ENCODE measurements around the gene RAB14. TPM values are rescaled to one million over a fixed set of nuclear protein-coding genes. Genes with fewer than 3 reads are reported as not detected.
"Not testable (repeated sequence)": the region's sequence is repeated elsewhere in the genome, so short reads cannot be mapped to it uniquely, and the experiment has no call there.

The RAB14 gene
- total RNA-seq, 1 experiment from 2014 or later = 49.5 TPM

DNA sequence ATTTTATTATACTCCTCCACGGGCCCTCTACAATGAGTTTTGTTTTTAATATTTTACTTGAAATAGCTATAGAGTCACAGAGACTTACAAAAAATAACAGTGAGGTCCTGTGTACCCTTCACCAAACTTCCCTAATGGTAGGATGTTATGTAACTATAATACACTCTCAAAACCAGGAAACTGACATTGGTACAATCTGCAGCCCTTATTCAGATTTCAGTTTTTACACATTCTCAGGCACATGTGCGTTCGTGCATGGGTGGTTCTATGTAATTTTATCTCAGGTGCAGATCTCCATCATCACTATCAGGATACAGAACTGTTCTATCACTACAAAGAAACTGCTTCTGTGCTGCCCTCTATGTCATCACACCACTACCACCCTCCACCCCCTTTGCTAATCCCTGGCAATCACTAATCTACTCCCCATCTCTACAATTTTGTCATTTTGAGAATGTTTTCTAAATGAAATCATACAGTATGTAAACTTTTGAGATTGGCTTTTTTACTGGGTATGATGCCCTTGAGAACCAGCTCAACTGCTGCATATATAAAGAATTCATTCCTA, 16.4 kb downstream of the RAB14 start:
- Histone ChIP-seq H2AFZ (ENCODE audit: low read length) (no peak overlapping the region), H3K4me2 (ENCODE audit: low read depth, low read length, poor library complexity, severe bottlenecking) (peak overlapping the region; percentile 58), H3K9me2 (replicated peaks; ENCODE audit: insufficient read depth, low read length) (no peaks in the 10 kb centered on the region), H3K79me2 (ENCODE audit: low read length) (peaks cover 96% of the 10 kb centered on the region), H3K4me3 (ENCODE audit: low read length) (no peak overlapping the region), H3K36me3 (ENCODE audit: insufficient read depth, low read length) (peaks cover 42% of the 10 kb centered on the region), H3K27me3 (ENCODE audit: low read length) (no peaks in the 10 kb centered on the region), H3K27ac (ENCODE audit: low read length) (peak overlapping the region; percentile 83), H4K20me1 (ENCODE audit: insufficient read depth, low read depth, low read length) (peaks cover 10% of the 10 kb centered on the region), H3K9me3 (ENCODE audit: low read length) (no peaks in the 10 kb centered on the region), H3K9ac (ENCODE audit: low read length) (no peak overlapping the region), H3K4me1 (ENCODE audit: low read length) (peaks cover 93% of the 10 kb centered on the region)
- DNase-seq = peak; percentile 61

DNA sequence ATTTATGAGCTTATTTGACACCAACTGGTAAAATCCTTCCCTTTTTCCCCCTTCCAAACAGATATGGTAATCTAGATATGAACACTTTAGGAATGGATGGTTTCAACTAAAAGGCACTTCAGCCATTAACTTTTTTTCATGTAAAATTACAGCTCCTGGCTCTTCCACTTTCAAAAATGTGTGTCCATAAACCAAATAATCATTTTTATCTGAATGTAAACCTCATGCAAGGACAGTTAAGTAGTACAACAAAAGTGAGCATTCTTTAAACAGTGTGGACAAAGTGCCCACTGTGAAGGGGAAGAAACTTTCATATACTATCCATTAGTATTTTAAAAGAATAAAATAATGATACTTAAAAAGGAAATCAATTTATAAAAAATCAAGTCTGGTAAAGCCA, 17.2 kb downstream of the RAB14 start:
- Histone ChIP-seq H3K4me2 (ENCODE audit: low read depth, low read length, poor library complexity, severe bottlenecking) (peak overlapping the region; percentile 58), H3K4me3 (ENCODE audit: low read length) (no peak overlapping the region), H3K27ac (ENCODE audit: low read length) (peak overlapping the region; percentile 83), H3K36me3 (ENCODE audit: insufficient read depth, low read length) (peaks cover 46% of the 10 kb centered on the region), H3K9me2 (replicated peaks; ENCODE audit: insufficient read depth, low read length) (no peaks in the 10 kb centered on the region), H2AFZ (ENCODE audit: low read length) (no peak overlapping the region), H3K79me2 (ENCODE audit: low read length) (peaks cover 96% of the 10 kb centered on the region), H3K9ac (ENCODE audit: low read length) (peak overlapping the region; percentile 32; the same call in 1 of the 2 replicates), H3K27me3 (ENCODE audit: low read length) (no peaks in the 10 kb centered on the region), H4K20me1 (ENCODE audit: insufficient read depth, low read depth, low read length) (peaks cover 9% of the 10 kb centered on the region), H3K4me1 (ENCODE audit: low read length) (peaks cover 92% of the 10 kb centered on the region), H3K9me3 (ENCODE audit: low read length) (no peaks in the 10 kb centered on the region)
- no peak for DNase-seq

DNA sequence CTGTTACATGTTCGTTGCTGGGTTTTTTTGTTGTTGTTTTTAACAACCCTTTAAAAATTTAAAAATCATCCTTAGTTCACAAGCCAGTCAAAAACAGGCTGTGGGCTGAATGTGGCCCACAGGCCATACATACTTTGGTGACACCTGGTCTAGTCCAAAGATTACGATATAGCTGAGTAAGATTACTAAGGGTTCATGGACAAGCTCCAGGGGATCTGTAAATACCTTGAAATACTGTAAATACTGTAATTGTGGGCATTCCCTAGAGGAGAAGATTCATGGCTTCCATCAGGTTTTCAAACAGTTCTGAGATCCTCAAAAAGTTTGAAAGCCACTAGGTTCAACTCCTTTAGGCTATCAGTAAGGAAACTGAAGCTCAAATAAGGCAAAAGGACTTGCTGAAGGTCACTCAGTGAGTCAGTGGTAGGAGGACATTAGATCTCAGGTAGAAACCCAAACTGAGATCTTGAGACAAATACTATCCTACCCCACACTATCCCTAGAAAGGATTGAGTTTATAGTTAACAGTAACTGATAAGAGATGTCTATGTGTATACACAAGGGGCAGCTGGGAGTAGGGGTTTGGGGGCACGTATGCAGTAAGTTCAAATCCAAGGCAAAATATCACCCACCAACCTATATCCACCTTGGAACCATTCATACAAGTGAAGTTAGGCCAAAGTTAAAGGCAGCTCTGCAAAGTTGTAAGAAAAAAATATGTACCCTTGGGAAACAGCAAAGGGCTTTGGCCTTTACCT, 17.8 kb downstream of the RAB14 start:
- H3K27ac ChIP-seq (ENCODE audit: low read length) = peak overlapping the region; percentile 83
- peak overlapping the region; percentile 15; the same call in 1 of the 2 replicates for H3K4me3 ChIP-seq (ENCODE audit: low read length)
- H2AFZ ChIP-seq (ENCODE audit: low read length) = no peak overlapping the region
- peak overlapping the region; percentile 32 for H3K9ac ChIP-seq (ENCODE audit: low read length)
- H3K79me2 ChIP-seq (ENCODE audit: low read length) = peaks cover 91% of the 10 kb centered on the region
- H3K4me1 ChIP-seq (ENCODE audit: low read length) = peaks cover 87% of the 10 kb centered on the region
- H4K20me1 ChIP-seq (ENCODE audit: insufficient read depth, low read depth, low read length) = peaks cover 9% of the 10 kb centered on the region
- peak overlapping the region; percentile 58 for H3K4me2 ChIP-seq (ENCODE audit: low read depth, low read length, poor library complexity, severe bottlenecking)
- H3K9me3 ChIP-seq (ENCODE audit: low read length) = no peaks in the 10 kb centered on the region
- no peaks in the 10 kb centered on the region for H3K9me2 ChIP-seq (replicated peaks; ENCODE audit: insufficient read depth, low read length)
- no peak for DNase-seq
- peaks cover 46% of the 10 kb centered on the region for H3K36me3 ChIP-seq (ENCODE audit: insufficient read depth, low read length)
- no peaks in the 10 kb centered on the region for H3K27me3 ChIP-seq (ENCODE audit: low read length)

DNA sequence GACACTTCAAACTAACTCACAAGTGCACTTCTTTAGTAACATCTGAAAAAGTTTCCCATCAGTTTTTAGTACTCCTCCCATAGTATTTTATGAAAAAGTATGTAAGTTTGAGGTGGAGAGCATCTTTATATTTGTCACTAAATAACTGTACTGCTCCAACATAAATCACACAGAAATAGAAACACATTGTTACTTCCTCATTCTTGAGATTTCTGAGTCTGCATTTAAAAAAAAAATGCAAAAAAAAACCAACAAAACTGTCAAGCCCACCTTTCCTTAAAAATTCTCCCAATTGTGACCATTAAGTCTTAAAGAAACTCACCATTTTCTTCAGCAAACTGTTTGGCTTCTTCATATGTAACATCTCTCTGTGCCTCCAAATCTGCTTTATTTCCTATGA, 18.7 kb downstream of the RAB14 start:
- Histone ChIP-seq H3K4me2 (ENCODE audit: low read depth, low read length, poor library complexity, severe bottlenecking) (peak overlapping the region; percentile 58), H3K9me2 (replicated peaks; ENCODE audit: insufficient read depth, low read length) (no peaks in the 10 kb centered on the region), H4K20me1 (ENCODE audit: insufficient read depth, low read depth, low read length) (peaks cover 9% of the 10 kb centered on the region), H3K36me3 (ENCODE audit: insufficient read depth, low read length) (peaks cover 49% of the 10 kb centered on the region), H3K79me2 (ENCODE audit: low read length) (peaks cover 92% of the 10 kb centered on the region), H3K4me3 (ENCODE audit: low read length) (peak overlapping the region; percentile 15; the same call in 1 of the 2 replicates), H3K4me1 (ENCODE audit: low read length) (peaks cover 88% of the 10 kb centered on the region), H3K9me3 (ENCODE audit: low read length) (no peaks in the 10 kb centered on the region), H3K9ac (ENCODE audit: low read length) (peak overlapping the region; percentile 32), H2AFZ (ENCODE audit: low read length) (no peak overlapping the region), H3K27ac (ENCODE audit: low read length) (peak overlapping the region; percentile 83), H3K27me3 (ENCODE audit: low read length) (no peaks in the 10 kb centered on the region)
- DNase-seq = peak; percentile 65

DNA sequence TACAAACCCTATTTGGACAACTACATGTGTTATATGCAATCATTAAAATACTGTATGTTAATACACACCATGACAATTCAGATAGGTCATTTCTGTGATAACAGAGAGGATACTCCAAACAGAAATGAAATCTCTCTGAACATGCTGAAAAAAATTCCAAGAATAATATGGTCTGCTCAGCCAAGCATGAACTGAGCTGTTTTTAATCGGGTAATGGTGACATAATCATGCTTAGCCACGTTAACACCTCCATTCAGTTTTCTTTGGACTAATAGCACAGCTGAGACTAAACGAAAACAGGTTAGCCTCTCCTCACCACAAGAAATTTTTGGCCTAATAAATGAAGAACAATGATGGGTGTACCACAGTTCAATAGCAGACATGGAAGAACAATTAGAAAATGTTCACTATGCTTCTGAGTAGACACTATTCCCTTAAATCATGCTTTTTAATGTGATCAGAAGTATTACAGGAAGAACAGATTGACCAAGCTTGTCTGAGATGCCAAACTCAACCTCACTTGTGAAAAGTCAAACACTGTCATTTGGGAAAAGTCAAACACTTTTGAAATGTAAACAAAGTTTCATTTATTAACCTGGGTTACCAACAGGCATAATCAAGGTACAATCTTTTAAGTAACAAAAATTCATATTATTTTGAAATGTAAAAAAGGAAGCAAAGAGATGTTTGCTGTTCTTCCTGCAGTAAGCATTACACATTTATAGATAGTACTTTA, 19.4 kb downstream of the RAB14 start:
- peaks cover 52% of the 10 kb centered on the region for H3K36me3 ChIP-seq (ENCODE audit: insufficient read depth, low read length)
- H3K79me2 ChIP-seq (ENCODE audit: low read length) = peaks cover 92% of the 10 kb centered on the region
- H3K4me2 ChIP-seq (ENCODE audit: low read depth, low read length, poor library complexity, severe bottlenecking) = peak overlapping the region; percentile 58
- peaks cover 88% of the 10 kb centered on the region for H3K4me1 ChIP-seq (ENCODE audit: low read length)
- H2AFZ ChIP-seq (ENCODE audit: low read length) = no peak overlapping the region
- H3K9me3 ChIP-seq (ENCODE audit: low read length) = no peaks in the 10 kb centered on the region
- no peaks in the 10 kb centered on the region for H3K27me3 ChIP-seq (ENCODE audit: low read length)
- no peak for DNase-seq
- peaks cover 9% of the 10 kb centered on the region for H4K20me1 ChIP-seq (ENCODE audit: insufficient read depth, low read depth, low read length)
- H3K27ac ChIP-seq (ENCODE audit: low read length) = peak overlapping the region; percentile 83
- no peak overlapping the region for H3K9ac ChIP-seq (ENCODE audit: low read length)
- no peaks in the 10 kb centered on the region for H3K9me2 ChIP-seq (replicated peaks; ENCODE audit: insufficient read depth, low read length)
- no peak overlapping the region for H3K4me3 ChIP-seq (ENCODE audit: low read length)

DNA sequence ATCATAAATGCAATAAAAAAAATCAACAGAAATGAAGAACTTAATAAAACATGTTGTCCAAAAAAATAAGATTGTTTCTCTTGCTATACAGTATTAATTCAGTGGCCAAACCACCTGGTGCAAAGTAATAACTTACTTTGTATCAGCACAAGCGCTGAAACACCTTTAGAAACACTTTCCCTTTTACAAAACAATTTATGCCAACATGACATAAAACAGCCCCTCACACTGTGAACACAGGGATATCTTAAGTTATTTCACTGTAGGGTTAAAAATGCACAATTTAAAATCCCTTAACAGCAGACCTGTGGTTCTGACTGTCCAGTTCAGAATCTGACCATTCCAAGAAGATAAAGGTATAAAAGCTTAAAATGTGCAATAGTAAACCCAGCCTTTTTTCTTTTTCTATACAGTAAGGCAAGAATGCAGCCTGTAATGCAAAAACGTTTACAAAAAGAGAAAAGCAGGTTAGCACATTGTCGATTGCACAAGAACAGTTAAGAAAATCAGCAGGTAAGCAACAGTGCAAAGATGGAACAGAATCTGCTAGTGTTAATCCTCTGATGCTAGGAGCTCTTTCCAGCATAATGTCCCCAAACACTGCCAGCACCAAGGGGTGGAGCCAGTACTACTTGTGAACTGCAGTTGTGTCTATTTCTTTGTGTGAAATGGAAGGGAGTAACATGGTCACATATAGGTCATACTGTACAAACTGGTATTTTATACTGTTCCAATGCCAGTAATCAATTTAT, 21.6 kb downstream of the RAB14 start:
- H3K79me2 ChIP-seq (ENCODE audit: low read length) = peaks cover 86% of the 10 kb centered on the region
- no peaks in the 10 kb centered on the region for H3K9me2 ChIP-seq (replicated peaks; ENCODE audit: insufficient read depth, low read length)
- H3K27ac ChIP-seq (ENCODE audit: low read length) = peak overlapping the region; percentile 47
- no peaks in the 10 kb centered on the region for H3K27me3 ChIP-seq (ENCODE audit: low read length)
- peaks cover 88% of the 10 kb centered on the region for H3K4me1 ChIP-seq (ENCODE audit: low read length)
- H4K20me1 ChIP-seq (ENCODE audit: insufficient read depth, low read depth, low read length) = peaks cover 9% of the 10 kb centered on the region
- no peak overlapping the region for H2AFZ ChIP-seq (ENCODE audit: low read length)
- peaks cover 62% of the 10 kb centered on the region; the same call in 1 of the 2 replicates for H3K36me3 ChIP-seq (ENCODE audit: insufficient read depth, low read length)
- H3K4me2 ChIP-seq (ENCODE audit: low read depth, low read length, poor library complexity, severe bottlenecking) = no peak overlapping the region
- no peak for DNase-seq
- no peak overlapping the region for H3K9ac ChIP-seq (ENCODE audit: low read length)
- H3K4me3 ChIP-seq (ENCODE audit: low read length) = no peak overlapping the region
- H3K9me3 ChIP-seq (ENCODE audit: low read length) = no peaks in the 10 kb centered on the region

GRCh38 chr9:121179373-121179721, 22.3 kb downstream of the RAB14 start:
- Histone ChIP-seq H3K4me1 (ENCODE audit: low read length) (peaks cover 88% of the 10 kb centered on the region), H3K36me3 (ENCODE audit: insufficient read depth, low read length) (peaks cover 69% of the 10 kb centered on the region; the same call in 1 of the 2 replicates), H3K79me2 (ENCODE audit: low read length) (peaks cover 78% of the 10 kb centered on the region), H3K27ac (ENCODE audit: low read length) (peak overlapping the region; percentile 86; the same call in 1 of the 2 replicates)
- DNase-seq; H3K9me3 ChIP-seq (ENCODE audit: low read length); H3K9me2 ChIP-seq (replicated peaks; ENCODE audit: insufficient read depth, low read length); H3K27me3 ChIP-seq (ENCODE audit: low read length); H2AFZ ChIP-seq (ENCODE audit: low read length); H4K20me1 ChIP-seq (ENCODE audit: insufficient read depth, low read depth, low read length); H3K4me3 ChIP-seq (ENCODE audit: low read length); H3K9ac ChIP-seq (ENCODE audit: low read length); H3K4me2 ChIP-seq (ENCODE audit: low read depth, low read length, poor library complexity, severe bottlenecking): not testable (repeated sequence)
